Measurements from ENCODE around the gene FGF3. TPM values are rescaled to one million over a fixed set of nuclear protein-coding genes. Genes with fewer than 3 reads are reported as not detected.

Gene FGF3
- total RNA-seq, 1 donor from 2014 or later, result not detected

- peaks cover 13% of the 10 kb centered on the region for H3K27me3 ChIP-seq (ENCODE audit: insufficient read depth, low read length)
- no peaks in the 10 kb centered on the region for H3K9me3 ChIP-seq (ENCODE audit: insufficient read depth, low read depth, low read length)
- H3K4me3 ChIP-seq (ENCODE audit: insufficient read depth, low read depth, low read length), result no peak overlapping the region
- peaks cover 3% of the 10 kb centered on the region for H3K4me1 ChIP-seq (ENCODE audit: insufficient read depth, low read length)
- no peak overlapping the region for H3K9ac ChIP-seq (ENCODE audit: low read length)
- Mint-ChIP-seq H3K36me3 (ENCODE audit: low read depth, unreplicated experiment) (no peaks in the 10 kb centered on the region), H3K4me1 (ENCODE audit: low read depth, unreplicated experiment) (no peaks in the 10 kb centered on the region), H3K9me3 (ENCODE audit: unreplicated experiment) (peaks cover 2% of the 10 kb centered on the region), H3K27me3 (ENCODE audit: low read depth, unreplicated experiment) (peaks cover 21% of the 10 kb centered on the region), H3K27ac (ENCODE audit: unreplicated experiment) (no peak overlapping the region), H3K4me3 (ENCODE audit: unreplicated experiment) (no peak overlapping the region)
- no peaks in the 10 kb centered on the region for H3K79me2 ChIP-seq (ENCODE audit: insufficient read depth, low read length)
- H2AFZ ChIP-seq (ENCODE audit: low read depth, low read length), result no peak overlapping the region
- no peaks in the 10 kb centered on the region for H4K20me1 ChIP-seq (ENCODE audit: insufficient read depth, low read length)
- DNase-seq (ENCODE audit: low read depth) (no peak), FAIRE-seq (no peak)
- H3K27ac ChIP-seq (ENCODE audit: low read depth, low read length), result no peak overlapping the region
- no peaks in the 10 kb centered on the region for H3K36me3 ChIP-seq (ENCODE audit: insufficient read depth, low read length)
- TF ChIP-seq EZH2 (IDR thresholded peaks at IDR 0.05; ENCODE audit: insufficient read depth, low read length) (no peak), CTCF (IDR thresholded peaks at IDR 0.05; ENCODE audit: insufficient read depth, low read depth, low read length) (peak; percentile 47)
- H3K4me2 ChIP-seq (ENCODE audit: low read length), result no peak overlapping the region
These were observed 22.9 kb upstream of the FGF3 start for GRCh38 chr11:69841859-69842698.

- Histone ChIP-seq H3K4me3 (ENCODE audit: insufficient read depth, low read depth, low read length) (no peak overlapping the region), H3K4me2 (ENCODE audit: low read length) (no peak overlapping the region), H3K36me3 (ENCODE audit: insufficient read depth, low read length) (no peaks in the 10 kb centered on the region), H3K27ac (ENCODE audit: low read depth, low read length) (no peak overlapping the region), H3K79me2 (ENCODE audit: insufficient read depth, low read length) (no peaks in the 10 kb centered on the region), H4K20me1 (ENCODE audit: insufficient read depth, low read length) (no peaks in the 10 kb centered on the region), H3K4me1 (ENCODE audit: insufficient read depth, low read length) (peaks cover 3% of the 10 kb centered on the region), H3K9me3 (ENCODE audit: insufficient read depth, low read depth, low read length) (no peaks in the 10 kb centered on the region), H3K9ac (ENCODE audit: low read length) (no peak overlapping the region), H2AFZ (ENCODE audit: low read depth, low read length) (no peak overlapping the region), H3K27me3 (ENCODE audit: insufficient read depth, low read length) (peaks cover 10% of the 10 kb centered on the region)
- H3K27me3 Mint-ChIP-seq (ENCODE audit: low read depth, unreplicated experiment), result peaks cover 24% of the 10 kb centered on the region
- no peak for FAIRE-seq
- no peaks in the 10 kb centered on the region for H3K36me3 Mint-ChIP-seq (ENCODE audit: low read depth, unreplicated experiment)
- no peaks in the 10 kb centered on the region for H3K4me1 Mint-ChIP-seq (ENCODE audit: low read depth, unreplicated experiment)
- no peak for TF ChIP-seq CTCF (IDR thresholded peaks at IDR 0.05; ENCODE audit: insufficient read depth, low read depth, low read length)
- no peak for TF ChIP-seq EZH2 (IDR thresholded peaks at IDR 0.05; ENCODE audit: insufficient read depth, low read length)
- H3K9me3 Mint-ChIP-seq (ENCODE audit: unreplicated experiment), result peaks cover 2% of the 10 kb centered on the region
- H3K27ac Mint-ChIP-seq (ENCODE audit: unreplicated experiment), result no peak overlapping the region
- H3K4me3 Mint-ChIP-seq (ENCODE audit: unreplicated experiment), result no peak overlapping the region
- no peak for DNase-seq (ENCODE audit: low read depth)
These were observed 22.1 kb upstream of the FGF3 start for GRCh38 chr11:69841170-69841858.

Data from astrocyte (in vitro differentiated cells and primary cell).